Activated B cell treated with CpG ODN at 0.5 μM for 24 hours (primary cell): ENCODE measurements around the gene SOX9. TPM values are rescaled to one million over a fixed set of nuclear protein-coding genes. Genes with fewer than 3 reads are reported as not detected.

Experiments used
- ATAC-seq: fragments of 200-7000 bp; cut with Tn5 transposase; one replicate; pipeline ENCODE4 v1.10.0; 2021; ENCODE audit warnings: low read depth, mild to moderate bottlenecking, moderate library complexity
- CTCF ChIA-PET: fragments of 350-600 bp; sonication (Branson Sonifier 250); formaldehyde crosslinking; loops from one replicate; lab custom pipeline; 2021; ENCODE audit warnings: antibody characterized with exemption; lab: Charles Lee
- POLR2A ChIA-PET: fragments of 350-600 bp; sonication (Branson Sonifier 250); formaldehyde crosslinking; loops from one replicate; lab custom pipeline; 2021; ENCODE audit warnings: antibody characterized with exemption; lab: Charles Lee
- DNase-seq: peaks from one replicate; pipeline ENCODE4 v3.0.0; 2022
- H3K27ac Mint-ChIP-seq: one replicate; pipeline ENCODE4 v1.8.0; 2020; ENCODE audit warnings: mixed read lengths
- H3K27me3 Mint-ChIP-seq: one replicate; pipeline ENCODE4 v1.8.0; 2021; ENCODE audit warnings: mixed read lengths
- H3K36me3 Mint-ChIP-seq: one replicate; pipeline ENCODE4 v1.8.0; 2021; ENCODE audit warnings: low read depth, mixed read lengths
- H3K4me1 Mint-ChIP-seq: one replicate; pipeline ENCODE4 v1.8.0; 2021; ENCODE audit warnings: mixed read lengths
- H3K4me3 Mint-ChIP-seq: one replicate; pipeline ENCODE4 v1.8.0; 2020; ENCODE audit warnings: mild to moderate bottlenecking, mixed read lengths
- H3K9me3 Mint-ChIP-seq: one replicate; pipeline ENCODE4 v1.8.0; 2020; ENCODE audit warnings: mixed read lengths
- CTCF ChIP-seq: fragments of 200-600 bp; IDR thresholded peaks from one replicate; pipeline ENCODE4 v1.8.0; 2022; ENCODE audit warnings: antibody characterized with exemption, mild to moderate bottlenecking
- intact Hi-C: fragments of 100-400 bp; cut with micrococcal nuclease; formaldehyde crosslinking; loops from one replicate; pipeline ENCODE4 v1.15.1; 2024
- total RNA-seq: library from RNA; stranded (reverse); gene quantifications from 2 replicates; pipeline ENCODE4 v1.2.3, GENCODE V29; 2022

The SOX9 gene
- total RNA-seq, 1 donor from 2014 or later, result 0.07 TPM

- ChIA-PET CTCF (no interaction called here), POLR2A (no interaction called here)
- DNase-seq (no peak), ATAC-seq (no peak)
- H3K27ac Mint-ChIP-seq, result no peak overlapping the region
- intact Hi-C loops, result no loop called here
- no peaks in the 10 kb centered on the region for H3K36me3 Mint-ChIP-seq
- H3K4me1 Mint-ChIP-seq, result peaks cover 18% of the 10 kb centered on the region
- peak overlapping the region; percentile 55 for H3K4me3 Mint-ChIP-seq
- no peaks in the 10 kb centered on the region for H3K9me3 Mint-ChIP-seq
- TF ChIP-seq CTCF, result no peak
- H3K27me3 Mint-ChIP-seq, result peaks cover 60% of the 10 kb centered on the region
These were observed 2.1 kb downstream of the SOX9 start for GRCh38 chr17:72122765-72123529.

- Mint-ChIP-seq H3K4me3 (peak overlapping the region; percentile 49), H3K27ac (no peak overlapping the region), H3K9me3 (no peaks in the 10 kb centered on the region), H3K4me1 (peaks cover 18% of the 10 kb centered on the region), H3K36me3 (no peaks in the 10 kb centered on the region), H3K27me3 (peaks cover 57% of the 10 kb centered on the region)
- POLR2A ChIA-PET, result no interaction called here
- TF ChIP-seq CTCF, result no peak
- ATAC-seq (no peak), DNase-seq (no peak)
- intact Hi-C loops, result no loop called here
- CTCF ChIA-PET, result no interaction called here
These were observed 3.0 kb downstream of the SOX9 start for GRCh38 chr17:72123530-72124437.

GRCh38 chr17:72124438-72124775 lies 3.6 kb downstream of the SOX9 start:
- Mint-ChIP-seq H3K9me3 (no peaks in the 10 kb centered on the region), H3K27ac (no peak overlapping the region), H3K4me1 (peaks cover 18% of the 10 kb centered on the region), H3K36me3 (no peaks in the 10 kb centered on the region), H3K27me3 (peaks cover 52% of the 10 kb centered on the region), H3K4me3 (no peak overlapping the region)
- ChIA-PET CTCF (no interaction called here), POLR2A (no interaction called here)
- DNase-seq, result no peak
- no peak for TF ChIP-seq CTCF
- no peak for ATAC-seq
- intact Hi-C loops, result no loop called here

- Mint-ChIP-seq H3K27ac (no peak overlapping the region), H3K4me1 (peaks cover 15% of the 10 kb centered on the region), H3K36me3 (no peaks in the 10 kb centered on the region), H3K9me3 (no peaks in the 10 kb centered on the region), H3K27me3 (peaks cover 45% of the 10 kb centered on the region), H3K4me3 (no peak overlapping the region)
- ChIA-PET CTCF (no interaction called here), POLR2A (no interaction called here)
- intact Hi-C loops, result no loop called here
- ATAC-seq (no peak), DNase-seq (no peak)
- TF ChIP-seq CTCF, result no peak
These were observed 4.4 kb downstream of the SOX9 start for GRCh38 chr17:72125226-72125651.

- H3K27me3 Mint-ChIP-seq, result peaks cover 42% of the 10 kb centered on the region
- no peaks in the 10 kb centered on the region for H3K9me3 Mint-ChIP-seq
- H3K4me1 Mint-ChIP-seq, result peaks cover 14% of the 10 kb centered on the region
- CTCF ChIA-PET, result no interaction called here
- intact Hi-C loops, result no loop called here
- ATAC-seq (no peak), DNase-seq (no peak)
- no peak overlapping the region for H3K27ac Mint-ChIP-seq
- no peak for TF ChIP-seq CTCF
- no peaks in the 10 kb centered on the region for H3K36me3 Mint-ChIP-seq
- POLR2A ChIA-PET, result no interaction called here
- no peak overlapping the region for H3K4me3 Mint-ChIP-seq
These were observed 4.9 kb downstream of the SOX9 start for GRCh38 chr17:72125742-72126141.
